HepG2 (cell line): ENCODE measurements around the gene ANKRD37. TPM values are rescaled to one million over a fixed set of nuclear protein-coding genes. Genes with fewer than 3 reads are reported as not detected.

Source experiments
- ATRX ChIP-seq: sonication (generic); formaldehyde crosslinking; IDR thresholded peaks from 2 replicates; pipeline ENCODE4 v1.4.0; 2020; ENCODE audit warnings: missing genetic modification reagents, borderline replicate concordance
- CEBPG ChIP-seq: IDR thresholded peaks from 2 replicates; pipeline ENCODE4 v1.6.1; 2016
- FOXA3 ChIP-seq: IDR thresholded peaks from 2 replicates; pipeline ENCODE4 v1.6.1; 2016; ENCODE audit warnings: missing genetic modification reagents, missing compliant biosample characterization
- FOXC1 ChIP-seq: sonication (generic); formaldehyde crosslinking; IDR thresholded peaks from 2 replicates; pipeline ENCODE4 v1.8.0; 2022; ENCODE audit warnings: mild to moderate bottlenecking, missing genetic modification reagents, borderline replicate concordance
- GLMP ChIP-seq: sonication (generic); formaldehyde crosslinking; IDR thresholded peaks from 2 replicates; pipeline ENCODE4 v1.9.0; 2021; ENCODE audit warnings: missing genetic modification reagents, mild to moderate bottlenecking, borderline replicate concordance
- GZF1 ChIP-seq: sonication (generic); formaldehyde crosslinking; IDR thresholded peaks from 2 replicates; pipeline ENCODE4 v1.5.1; 2020; ENCODE audit warnings: mild to moderate bottlenecking, missing genetic modification reagents
- HMG20A ChIP-seq: IDR thresholded peaks from 2 replicates; pipeline ENCODE4 v1.6.1; 2016; ENCODE audit warnings: borderline replicate concordance
- JARID2 ChIP-seq: sonication (generic); formaldehyde crosslinking; IDR thresholded peaks from 2 replicates; pipeline ENCODE4 v1.8.1; 2023; ENCODE audit warnings: missing genetic modification reagents, inconsistent platforms; ENCODE audit not compliant: insufficient replicate concordance
- NAIF1 ChIP-seq: sonication (generic); formaldehyde crosslinking; IDR thresholded peaks from 2 replicates; pipeline ENCODE4 v1.5.0; 2020; ENCODE audit warnings: mild to moderate bottlenecking, missing genetic modification reagents, borderline replicate concordance
- PAX8 ChIP-seq: sonication (generic); formaldehyde crosslinking; IDR thresholded peaks from 2 replicates; pipeline ENCODE4 v1.8.0; 2022; ENCODE audit warnings: mild to moderate bottlenecking, missing genetic modification reagents, borderline replicate concordance
- PHF8 ChIP-seq: sonication (generic); formaldehyde crosslinking; IDR thresholded peaks from 2 replicates; pipeline ENCODE4 v1.5.0; 2020; ENCODE audit warnings: missing genetic modification reagents
- RNF219 ChIP-seq: sonication (generic); formaldehyde crosslinking; IDR thresholded peaks from 2 replicates; pipeline ENCODE4 v1.5.0; 2020; ENCODE audit warnings: mild to moderate bottlenecking, missing genetic modification reagents
- SIX4 ChIP-seq: sonication (generic); formaldehyde crosslinking; IDR thresholded peaks from 2 replicates; pipeline ENCODE4 v1.4.0; 2020; ENCODE audit warnings: missing genetic modification reagents
- SOX13 ChIP-seq, 3 experiments: fragments of 450-650 bp in 1 of 3; sonication (generic) in 1 of 3; formaldehyde crosslinking in 1 of 3; IDR thresholded peaks in 2 of 3; conservative IDR thresholded peaks in 1 of 3; 2 replicates each; pipeline versions ENCODE4 v1.5.0 to v1.6.1; 2016 to 2020; ENCODE audit warnings: antibody characterized with exemption in 1 of 3, mild to moderate bottlenecking in 1 of 3, missing compliant biosample characterization in 1 of 3, missing genetic modification reagents in 1 of 3, moderate library complexity in 1 of 3
- TEAD3 ChIP-seq: optimal IDR thresholded peaks from 2 replicates; pipeline ENCODE3; 2016; ENCODE audit warnings: borderline replicate concordance
- TRAFD1 ChIP-seq: sonication (generic); formaldehyde crosslinking; IDR thresholded peaks from 2 replicates; pipeline ENCODE4 v1.5.1; 2020; ENCODE audit warnings: missing genetic modification reagents, mild to moderate bottlenecking, borderline replicate concordance
- ZBTB33 ChIP-seq: sonication (generic); formaldehyde crosslinking; IDR thresholded peaks from 2 replicates; pipeline ENCODE4 v1.4.0; 2020; ENCODE audit warnings: missing genetic modification reagents
- ZFP37 ChIP-seq: sonication (generic); formaldehyde crosslinking; IDR thresholded peaks from 2 replicates; pipeline ENCODE4 v1.4.0; 2020; ENCODE audit warnings: missing genetic modification reagents, borderline replicate concordance
- ZNF205 ChIP-seq: IDR thresholded peaks from 2 replicates; pipeline ENCODE4 v1.6.1; 2018; ENCODE audit warnings: missing biosample characterization, missing genetic modification reagents
- ZNF329 ChIP-seq: sonication (generic); formaldehyde crosslinking; IDR thresholded peaks from 2 replicates; pipeline ENCODE4 v1.9.0; 2021; ENCODE audit warnings: low read depth, mild to moderate bottlenecking, missing genetic modification reagents
- ZNF513 ChIP-seq: sonication (generic); formaldehyde crosslinking; conservative IDR thresholded peaks from 2 replicates; pipeline ENCODE4 v1.5.0; 2020; ENCODE audit warnings: missing genetic modification reagents
- ZNF652 ChIP-seq: IDR thresholded peaks from 2 replicates; pipeline ENCODE4 v1.6.1; 2016; ENCODE audit warnings: low read depth, borderline replicate concordance
- ZNF883 ChIP-seq: sonication (generic); formaldehyde crosslinking; IDR thresholded peaks from 2 replicates; pipeline ENCODE4 v1.5.1; 2020; ENCODE audit warnings: mild to moderate bottlenecking, missing genetic modification reagents; ENCODE audit errors: not compliant biosample characterization
- polyA plus RNA-seq, 8 experiments: library from polyadenylated mRNA; depleted of rRNA in 3 of 8; stranded (reverse) in 7 of 8; unstranded in 1 of 8; fragments of >200 nt; fragmentation: Illumina TruSeq in 4 of 8; extraction: Trizol in 4 of 8; gene quantifications; 2 replicates each; pipeline versions ENCODE4 v1.2.1 to v1.2.3, GENCODE V29; 2011 to 2016; ENCODE audit warnings: low read depth in 4 of 8, missing spikeins in 1 of 8, mixed read lengths in 1 of 8; ENCODE audit not compliant: insufficient read depth in 1 of 8
- total RNA-seq, 5 experiments: library from RNA; depleted of rRNA; stranded (reverse); fragments of >200 nt; fragmentation: Illumina TruSeq; extraction: Trizol; gene quantifications; 2 replicates each; pipeline ENCODE4 v1.2.3, GENCODE V29; 2016; ENCODE audit warnings: low read depth in 1 of 5

ANKRD37 gene
- total and polyA plus RNA-seq, 2 of the 13 experiments (the other 11 are each of a cell fraction or from before 2014, with no cell fraction given) = 2.2 to 51.4 TPM

- TF ChIP-seq TEAD3 (CRISPR knock-in tag) = peak; percentile 37
- TF ChIP-seq ZNF652 = no peak
- no peak for TF ChIP-seq ZNF329
- no peak for TF ChIP-seq RNF219 (CRISPR knock-in tag)
- peak; percentile 93 for TF ChIP-seq CEBPG (CRISPR knock-in tag)
- no peak for TF ChIP-seq ZFP37 (CRISPR knock-in tag)
- TF ChIP-seq ZBTB33 = 0 out of 2 replicates have a peak, but pooled peaks have one; percentile 35
- TF ChIP-seq FOXA3 (CRISPR knock-in tag) = peak; percentile 88
- TF ChIP-seq ZNF513 (CRISPR knock-in tag) = no peak
- no peak for TF ChIP-seq GZF1 (CRISPR knock-in tag)
- TF ChIP-seq SIX4 = no peak
- TF ChIP-seq NAIF1 = no peak
- TF ChIP-seq PHF8 (CRISPR knock-in tag) = no peak
- TF ChIP-seq HMG20A (CRISPR knock-in tag) = peak; percentile 69
- TF ChIP-seq TRAFD1 (CRISPR knock-in tag) = no peak
- no peak for TF ChIP-seq PAX8 (CRISPR knock-in tag)
- TF ChIP-seq GLMP = no peak
- no peak for TF ChIP-seq SOX13 (IDR thresholded peaks at IDR 0.05)
- TF ChIP-seq SOX13 (CRISPR knock-in tag; conservative IDR thresholded peaks at IDR 0.05 in 1 of 2, IDR thresholded peaks at IDR 0.05 in 1 of 2) = peak in 1 of 2 experiments; percentile 56; a peak in 1 of 4 replicates
- TF ChIP-seq ATRX (CRISPR knock-in tag) = no peak
- no peak for TF ChIP-seq JARID2
- TF ChIP-seq FOXC1 (CRISPR knock-in tag) = no peak
- no peak for TF ChIP-seq ZNF205 (CRISPR knock-in tag)
- TF ChIP-seq ZNF883 (CRISPR knock-in tag) = no peak
Observed at GRCh38 chr4:185380320-185380719, 16.3 kb upstream of the ANKRD37 start (continued).
